Adipocyte (in vitro differentiated cells): ENCODE results near the gene SLC2A2.
"Not testable (repeated sequence)": the region's sequence is repeated elsewhere in the genome, so short reads cannot be mapped to it uniquely, and the experiment has no call there.

Experiments used
- DNase-seq: peaks from one replicate; pipeline ENCODE4 v3.0.0-alpha.2; 2015; ENCODE audit warnings: low read depth
- H3K27me3 ChIP-seq: replicated peaks from 2 replicates; pipeline ENCODE4 v1.7.0; 2013; ENCODE audit warnings: mild to moderate bottlenecking, low read length, moderate library complexity; ENCODE audit not compliant: control insufficient read depth, insufficient read depth
- H3K36me3 ChIP-seq: 2 replicates; pipeline ENCODE4 v1.7.0; 2013; ENCODE audit warnings: low read length, mild to moderate bottlenecking, moderate library complexity; ENCODE audit not compliant: control insufficient read depth, insufficient read depth, severe bottlenecking
- H3K4me1 ChIP-seq: 2 replicates; pipeline ENCODE4 v1.7.0; 2013; ENCODE audit warnings: mild to moderate bottlenecking, low read length, moderate library complexity; ENCODE audit not compliant: control insufficient read depth, insufficient read depth
- H3K4me3 ChIP-seq: 2 replicates; pipeline ENCODE4 v1.7.0; 2013; ENCODE audit warnings: mild to moderate bottlenecking, low read length, moderate library complexity
- H3K9ac ChIP-seq: 2 replicates; pipeline ENCODE4 v1.7.0; 2013; ENCODE audit warnings: mild to moderate bottlenecking, low read length, moderate library complexity
- H3K9me3 ChIP-seq: 2 replicates; pipeline ENCODE4 v1.7.0; 2013; ENCODE audit warnings: mild to moderate bottlenecking, low read length, moderate library complexity; ENCODE audit not compliant: control insufficient read depth

The SLC2A2 gene

GRCh38 chr3:170977949-170978745 lies 48.4 kb downstream of the SLC2A2 start:
- H3K9me3 ChIP-seq, result no peaks in the 10 kb centered on the region
- peaks cover 3% of the 10 kb centered on the region for H3K27me3 ChIP-seq
- H3K36me3 ChIP-seq, result no peaks in the 10 kb centered on the region
- peak; percentile 53 for DNase-seq
- no peak overlapping the region for H3K4me3 ChIP-seq
- H3K4me1 ChIP-seq, result no peaks in the 10 kb centered on the region
- H3K9ac ChIP-seq, result no peak overlapping the region

GRCh38 chr3:170976190-170976519 lies 50.4 kb downstream of the SLC2A2 start:
- H3K9ac ChIP-seq, result no peak overlapping the region
- H3K9me3 ChIP-seq, result no peaks in the 10 kb centered on the region
- no peak overlapping the region for H3K4me3 ChIP-seq
- H3K27me3 ChIP-seq, result peaks cover 3% of the 10 kb centered on the region
- DNase-seq, result no peak
- H3K4me1 ChIP-seq, result no peaks in the 10 kb centered on the region
- no peaks in the 10 kb centered on the region for H3K36me3 ChIP-seq

GRCh38 chr3:170975283-170976189 lies 51.0 kb downstream of the SLC2A2 start:
- Histone ChIP-seq H3K9ac (no peak overlapping the region), H3K4me1 (no peaks in the 10 kb centered on the region), H3K36me3 (no peaks in the 10 kb centered on the region), H3K4me3 (no peak overlapping the region), H3K9me3 (no peaks in the 10 kb centered on the region), H3K27me3 (peaks cover 3% of the 10 kb centered on the region)
- DNase-seq, result no peak

- Histone ChIP-seq H3K27me3 (peaks cover 3% of the 10 kb centered on the region), H3K9ac (no peak overlapping the region), H3K4me3 (no peak overlapping the region), H3K36me3 (no peaks in the 10 kb centered on the region), H3K9me3 (no peaks in the 10 kb centered on the region), H3K4me1 (no peaks in the 10 kb centered on the region)
- no peak for DNase-seq
Measured at GRCh38 chr3:170974872-170975271, 51.6 kb downstream of the SLC2A2 start.

GRCh38 chr3:170972917-170973316 lies 53.6 kb downstream of the SLC2A2 start:
- H3K4me3 ChIP-seq, H3K4me1 ChIP-seq, DNase-seq, H3K9ac ChIP-seq, H3K36me3 ChIP-seq, H3K9me3 ChIP-seq, H3K27me3 ChIP-seq: not testable (repeated sequence)

- H3K36me3 ChIP-seq, result no peaks in the 10 kb centered on the region
- H3K4me1 ChIP-seq, result peaks cover 9% of the 10 kb centered on the region
- DNase-seq, result no peak
- H3K9ac ChIP-seq, result no peak overlapping the region
- no peaks in the 10 kb centered on the region for H3K9me3 ChIP-seq
- no peak overlapping the region for H3K4me3 ChIP-seq
- no peaks in the 10 kb centered on the region for H3K27me3 ChIP-seq
Measured at GRCh38 chr3:170967126-170967525, 59.4 kb downstream of the SLC2A2 start.

- Histone ChIP-seq H3K9ac (no peak overlapping the region), H3K4me3 (no peak overlapping the region), H3K36me3 (no peaks in the 10 kb centered on the region), H3K9me3 (no peaks in the 10 kb centered on the region), H3K27me3 (no peaks in the 10 kb centered on the region), H3K4me1 (peaks cover 14% of the 10 kb centered on the region)
- DNase-seq, result no peak
Measured at GRCh38 chr3:170966495-170966894, 60.0 kb downstream of the SLC2A2 start.

- Histone ChIP-seq H3K4me3 (no peak overlapping the region), H3K36me3 (no peaks in the 10 kb centered on the region), H3K9ac (no peak overlapping the region), H3K9me3 (no peaks in the 10 kb centered on the region), H3K27me3 (no peaks in the 10 kb centered on the region), H3K4me1 (peaks cover 14% of the 10 kb centered on the region)
- no peak for DNase-seq
Measured at GRCh38 chr3:170962411-170962810, 64.1 kb downstream of the SLC2A2 start.

GRCh38 chr3:170961616-170962400 lies 64.7 kb downstream of the SLC2A2 start:
- Histone ChIP-seq H3K27me3 (no peaks in the 10 kb centered on the region), H3K9ac (no peak overlapping the region), H3K9me3 (no peaks in the 10 kb centered on the region), H3K4me3 (no peak overlapping the region), H3K4me1 (peaks cover 14% of the 10 kb centered on the region), H3K36me3 (no peaks in the 10 kb centered on the region)
- DNase-seq, result peak; percentile 82

GRCh38 chr3:170959457-170959856 lies 67.1 kb downstream of the SLC2A2 start:
- H3K9me3 ChIP-seq, result no peaks in the 10 kb centered on the region
- no peaks in the 10 kb centered on the region for H3K27me3 ChIP-seq
- no peaks in the 10 kb centered on the region for H3K36me3 ChIP-seq
- H3K4me3 ChIP-seq, result no peak overlapping the region
- no peak for DNase-seq
- peaks cover 7% of the 10 kb centered on the region for H3K4me1 ChIP-seq
- H3K9ac ChIP-seq, result no peak overlapping the region

- H3K4me3 ChIP-seq, result no peak overlapping the region
- no peak overlapping the region for H3K9ac ChIP-seq
- no peaks in the 10 kb centered on the region for H3K9me3 ChIP-seq
- H3K27me3 ChIP-seq, result no peaks in the 10 kb centered on the region
- H3K4me1 ChIP-seq, result peaks cover under 1% of the 10 kb centered on the region
- no peaks in the 10 kb centered on the region for H3K36me3 ChIP-seq
- DNase-seq, result no peak
Measured at GRCh38 chr3:170956647-170957046, 69.9 kb downstream of the SLC2A2 start.
